H1 (cell line): ENCODE measurements around the gene MYRIP. TPM values are rescaled to one million over a fixed set of nuclear protein-coding genes. Genes with fewer than 3 reads are reported as not detected.

ENCODE experiments used
- CTCF ChIA-PET: fragments of 300-600 bp; sonication (Branson Sonifier 250); formaldehyde crosslinking; loops from one replicate; lab custom pipeline; 2021; ENCODE audit not compliant: partially characterized antibody; lab: Charles Lee
- POLR2A ChIA-PET: fragments of 300-600 bp; sonication (Branson Sonifier 250); formaldehyde crosslinking; loops from one replicate; lab custom pipeline; 2021; ENCODE audit warnings: inconsistent platforms; ENCODE audit not compliant: partially characterized antibody; lab: Charles Lee
- DNase-seq, 2 experiments: peaks; one replicate each; pipeline versions ENCODE4 v3.0.0 to v3.0.0-alpha.2; 2010 to 2022; ENCODE audit warnings: low spot score in 2 of 2, low read depth in 1 of 2, mixed read lengths in 1 of 2
- FAIRE-seq: peaks from 2 replicates; lab custom pipeline; 2011; peaks lifted over from hg19 to GRCh38; lab: Jason Lieb, UNC
- H2AFZ ChIP-seq: 2 replicates; pipeline ENCODE4 v1.8.1; 2012; ENCODE audit warnings: low read length, inconsistent platforms
- H2AK5ac ChIP-seq: 2 replicates; pipeline ENCODE4 v1.6.1; 2013; ENCODE audit warnings: low read depth, low read length
- H2BK120ac ChIP-seq: replicated peaks from 2 replicates; pipeline ENCODE3; 2013; ENCODE audit warnings: low read depth, low read length, inconsistent platforms
- H2BK12ac ChIP-seq: 2 replicates; pipeline ENCODE4 v1.6.1; 2013; ENCODE audit warnings: low read depth, low read length
- H2BK15ac ChIP-seq: 2 replicates; pipeline ENCODE4 v1.6.1; 2013; ENCODE audit warnings: low read length
- H2BK20ac ChIP-seq: 2 replicates; pipeline ENCODE4 v1.6.1; 2013; ENCODE audit warnings: low read length
- H2BK5ac ChIP-seq: 2 replicates; pipeline ENCODE4 v1.6.1; 2013; ENCODE audit warnings: low read depth, low read length
- H3K14ac ChIP-seq: 2 replicates; pipeline ENCODE4 v1.6.1; 2013; ENCODE audit warnings: inconsistent platforms; ENCODE audit not compliant: insufficient read length
- H3K18ac ChIP-seq: 2 replicates; pipeline ENCODE4 v1.6.1; 2013; ENCODE audit warnings: low read length; ENCODE audit errors: extremely low read depth
- H3K23ac ChIP-seq: 2 replicates; pipeline ENCODE4 v1.6.1; 2013; ENCODE audit warnings: inconsistent platforms; ENCODE audit not compliant: insufficient read length
- H3K23me2 ChIP-seq: 2 replicates; pipeline ENCODE4 v1.6.1; 2013; ENCODE audit warnings: low read depth, low read length
- H3K27ac ChIP-seq: 2 replicates; pipeline ENCODE4 v1.6.1; 2011; ENCODE audit warnings: low read depth, low read length, inconsistent platforms
- H3K27me3 ChIP-seq, 4 experiments: replicated peaks in 1 of 4; 1 replicate in 1 of 4; 2 replicates in 3 of 4; pipeline versions ENCODE4 v1.6.1 to v1.8.1; 2011 to 2013; ENCODE audit warnings: low read length in 3 of 4, mild to moderate bottlenecking in 3 of 4, inconsistent platforms in 2 of 4, mixed read lengths in 2 of 4, moderate library complexity in 1 of 4; ENCODE audit not compliant: control insufficient read depth in 3 of 4, insufficient read depth in 3 of 4; ENCODE audit errors: extremely low read depth in 1 of 4
- H3K36me3 ChIP-seq, 4 experiments: 2 replicates each; pipeline versions ENCODE4 v1.6.1 to v1.8.1; 2011 to 2013; ENCODE audit warnings: mild to moderate bottlenecking in 4 of 4, low read length in 3 of 4, moderate library complexity in 2 of 4, control low read depth in 1 of 4, inconsistent platforms in 1 of 4; ENCODE audit not compliant: insufficient read depth in 4 of 4, control insufficient read depth in 2 of 4
- H3K4ac ChIP-seq: replicated peaks from 2 replicates; pipeline ENCODE3; 2013; ENCODE audit warnings: low read length, low read depth, mixed read lengths, inconsistent platforms; ENCODE audit not compliant: insufficient read length
- H3K4me1 ChIP-seq, 4 experiments: replicated peaks in 1 of 4; 1 replicate in 1 of 4; 2 replicates in 3 of 4; pipeline versions ENCODE4 v1.6.1 to v1.8.1; 2011 to 2013; ENCODE audit warnings: low read length in 3 of 4, inconsistent platforms in 2 of 4, mixed read lengths in 1 of 4; ENCODE audit not compliant: insufficient read depth in 4 of 4, control insufficient read depth in 3 of 4
- H3K4me2 ChIP-seq, 2 experiments: 2 replicates each; pipeline versions ENCODE4 v1.6.1 to v1.8.1; 2011 to 2013; ENCODE audit warnings: low read depth in 2 of 2, low read length in 2 of 2, control low read depth in 1 of 2, inconsistent platforms in 1 of 2, mild to moderate bottlenecking in 1 of 2; ENCODE audit not compliant: insufficient read depth in 1 of 2
- H3K4me3 ChIP-seq, 4 experiments: fragments of 200-600, 300-600 bp in 1 of 4; sonication (generic), shearing (Covaris generic), sonication (Bioruptor Twin) in 1 of 4; 2 replicates each; pipeline versions ENCODE4 v1.5.1 to v1.8.1; 2011 to 2016; ENCODE audit warnings: low read length in 4 of 4, low read depth in 3 of 4, control low read depth in 2 of 4, inconsistent platforms in 2 of 4, mild to moderate bottlenecking in 2 of 4, mixed read lengths in 1 of 4, moderate library complexity in 1 of 4; ENCODE audit not compliant: insufficient read depth in 2 of 4; ENCODE audit errors: extremely low read depth in 1 of 4
- H3K56ac ChIP-seq: replicated peaks from 2 replicates; pipeline ENCODE3; 2013; ENCODE audit warnings: low read depth, mild to moderate bottlenecking, mixed read lengths, low read length, inconsistent platforms; ENCODE audit not compliant: insufficient read length
- H3K79me1 ChIP-seq: 2 replicates; pipeline ENCODE4 v1.6.1; 2013; ENCODE audit warnings: low read depth, low read length, control low read depth
- H3K79me2 ChIP-seq, 2 experiments: 2 replicates each; pipeline versions ENCODE4 v1.6.1 to v1.8.1; 2012 to 2013; ENCODE audit warnings: low read length in 2 of 2, mild to moderate bottlenecking in 2 of 2, inconsistent platforms in 1 of 2; ENCODE audit not compliant: insufficient read depth in 2 of 2, control insufficient read depth in 1 of 2
- H3K9ac ChIP-seq, 4 experiments: replicated peaks in 1 of 4; 1 replicate in 1 of 4; 2 replicates in 3 of 4; pipeline versions ENCODE4 v1.6.1 to v1.8.1; 2011 to 2013; ENCODE audit warnings: low read depth in 3 of 4, low read length in 3 of 4, control low read depth in 2 of 4, mild to moderate bottlenecking in 2 of 4, moderate library complexity in 2 of 4, inconsistent platforms in 1 of 4; ENCODE audit errors: extremely low read depth in 1 of 4
- H3K9me3 ChIP-seq, 2 experiments: 2 replicates each; pipeline versions ENCODE4 v1.6.1 to v1.8.1; 2012 to 2013; ENCODE audit warnings: mild to moderate bottlenecking in 2 of 2, moderate library complexity in 2 of 2, control low read depth in 1 of 2, inconsistent platforms in 1 of 2, low read depth in 1 of 2, low read length in 1 of 2, mixed read lengths in 1 of 2; ENCODE audit not compliant: insufficient read depth in 2 of 2
- H4K20me1 ChIP-seq, 2 experiments: replicated peaks in 1 of 2; 2 replicates each; pipeline versions ENCODE3 to v1.8.1; 2011 to 2013; ENCODE audit warnings: inconsistent platforms in 2 of 2, low read length in 2 of 2, mild to moderate bottlenecking in 1 of 2; ENCODE audit not compliant: insufficient read depth in 2 of 2, control insufficient read depth in 1 of 2
- H4K5ac ChIP-seq: 2 replicates; pipeline ENCODE4 v1.6.1; 2013; ENCODE audit warnings: low read length, low read depth, mixed read lengths, inconsistent platforms; ENCODE audit not compliant: insufficient read length
- H4K8ac ChIP-seq: 2 replicates; pipeline ENCODE4 v1.8.0; 2013; ENCODE audit warnings: mild to moderate bottlenecking, moderate library complexity, low read length, inconsistent platforms; ENCODE audit not compliant: insufficient read depth; ENCODE audit errors: extremely low read depth
- H4K91ac ChIP-seq: replicated peaks from 2 replicates; pipeline ENCODE3; 2013; ENCODE audit warnings: low read length, mixed read lengths, inconsistent platforms; ENCODE audit not compliant: insufficient read length
- KDM4A ChIP-seq: IDR thresholded peaks from one replicate; pipeline ENCODE4 v1.7.1; 2012; ENCODE audit warnings: low read depth, mild to moderate bottlenecking, moderate library complexity, low read length, inconsistent platforms; ENCODE audit not compliant: severe bottlenecking
- NANOG ChIP-seq: IDR thresholded peaks from 2 replicates; pipeline ENCODE4 v1.6.1; 2011; ENCODE audit warnings: low read length, low read depth, mild to moderate bottlenecking, inconsistent platforms; ENCODE audit not compliant: insufficient read depth, poor library complexity, severe bottlenecking
- SP2 ChIP-seq: IDR thresholded peaks from 2 replicates; pipeline ENCODE4 v1.6.1; 2012; ENCODE audit warnings: mild to moderate bottlenecking, low read length, inconsistent platforms
- WGBS, 2 experiments: shearing (Covaris generic) in 1 of 2; methylation state at CpG; one replicate each; pipeline versions ENCODE4 v1.1.6 to v1.1.7; 2013 to 2015; ENCODE audit warnings: low lambda C conversion rate in 2 of 2, mixed read lengths in 2 of 2, inconsistent platforms in 1 of 2, low coverage in 1 of 2, missing lambda C conversion rate in 1 of 2; ENCODE audit not compliant: insufficient replicate concordance in 2 of 2, insufficient coverage in 1 of 2, insufficient read length in 1 of 2; ENCODE audit errors: extremely low coverage in 1 of 2, missing lambda C conversion rate in 1 of 2; 5-methylcytosine and 5-hydroxymethylcytosine counted together
- polyA plus RNA-seq, 7 experiments: library from polyadenylated mRNA; depleted of rRNA in 3 of 7; stranded (reverse) in 5 of 7; unstranded in 2 of 7; fragments of >200 nt in 5 of 7; fragments of 200-250 nt in 2 of 7; gene quantifications; 1 replicate in 5 of 7; 2 replicates in 1 of 7; 4 replicates in 1 of 7; pipeline versions ENCODE4 v1.2.1 to v1.2.3, GENCODE V29; 2011 to 2013; ENCODE audit warnings: missing spikeins in 2 of 7, mixed read lengths in 2 of 7
- total RNA-seq: library from RNA; stranded (reverse); fragmentation: NEBNext Ultra II Directional; extraction: Animal tissue kit (Norgen Biotek cat#: 25700); gene quantifications from 2 replicates; pipeline ENCODE4 v1.2.1, GENCODE V29; 2021

MYRIP gene
- total and polyA plus RNA-seq, 2 of the 8 experiments (the other 6 are each of a cell fraction or from before 2014, with no cell fraction given), result 0.54 to 4.3 TPM

GRCh38 chr3:40078590-40078989 is 269.2 kb downstream of the MYRIP start:
- H3K14ac ChIP-seq, result no peak overlapping the region
- H3K36me3 ChIP-seq, result no peaks in the 10 kb centered on the region
- WGBS, 2 experiments, result 91% methylated on average over 3 of the region's 3 CpGs; no CpG with 5 or more reads in 1 of the 2 experiments
- H2AFZ ChIP-seq, result no peak overlapping the region
- no peak overlapping the region for H4K8ac ChIP-seq
- H2BK120ac ChIP-seq, result no peak overlapping the region
- TF ChIP-seq SP2, result no peak
- TF ChIP-seq KDM4A, result no peak
- no peak for TF ChIP-seq NANOG
- no peaks in the 10 kb centered on the region for H3K79me1 ChIP-seq
- H3K27me3 ChIP-seq, result no peaks in the 10 kb centered on the region
- H3K9ac ChIP-seq, result no peak overlapping the region
- H3K56ac ChIP-seq, result no peak overlapping the region
- no peak overlapping the region for H3K18ac ChIP-seq
- ChIA-PET CTCF (no interaction called here), POLR2A (no interaction called here)
- no peaks in the 10 kb centered on the region for H4K20me1 ChIP-seq
- no peak overlapping the region for H3K4me2 ChIP-seq
- FAIRE-seq (no peak), DNase-seq (no peak)
- H4K91ac ChIP-seq, result no peak overlapping the region
- H3K9me3 ChIP-seq, result peaks cover 3 to 5% of the 10 kb centered on the region in 2 experiments; a peak in 2 of 4 replicates
- H3K79me2 ChIP-seq, result no peaks in the 10 kb centered on the region
- H3K4me3 ChIP-seq, result no peak overlapping the region
- H2BK15ac ChIP-seq, result no peak overlapping the region
- H3K23me2 ChIP-seq, result no peaks in the 10 kb centered on the region
- H2BK12ac ChIP-seq, result no peak overlapping the region
- H3K4ac ChIP-seq, result no peak overlapping the region
- H4K5ac ChIP-seq, result no peak overlapping the region
- no peaks in the 10 kb centered on the region for H3K4me1 ChIP-seq
- H2AK5ac ChIP-seq, result no peak overlapping the region
- H2BK20ac ChIP-seq, result no peak overlapping the region
- no peak overlapping the region for H3K27ac ChIP-seq
- H3K23ac ChIP-seq, result no peak overlapping the region
- H2BK5ac ChIP-seq, result no peak overlapping the region
